GM12878 (cell line): ENCODE results near the gene C3orf70. TPM values are rescaled to one million over a fixed set of nuclear protein-coding genes. Genes with fewer than 3 reads are reported as not detected.

Source experiments
- ATAC-seq: fragments of 200-7000 bp; cut with Tn5 transposase; 3 replicates; pipeline ENCODE4 v1.9.1; 2020; ENCODE audit warnings: mild to moderate bottlenecking, moderate library complexity
- BruUV-seq: library from RNA; stranded (reverse); fragments of 400-500 nt; replicated peaks from 2 replicates; lab custom pipeline; 2021; lab: Mats Ljungman, UMichigan
- CTCF ChIA-PET: fragments of 300-600 bp; sonication (Branson Sonifier 250); formaldehyde crosslinking; extraction: SDS; loops from one replicate; lab custom pipeline; 2021; ENCODE audit warnings: inconsistent platforms; lab: Yijun Ruan, JAX
- POLR2A ChIA-PET: fragments of 350-600 bp; formaldehyde crosslinking; extraction: SDS; loops from one replicate; lab custom pipeline; 2021; ENCODE audit warnings: inconsistent platforms; lab: Charles Lee
- RAD21 ChIA-PET: fragments of 300-600 bp; sonication (Branson Sonifier 250); formaldehyde crosslinking; loops from one replicate; lab custom pipeline; 2023; ENCODE audit warnings: antibody characterized with exemption; ENCODE audit not compliant: unreplicated experiment; lab: Charles Lee
- SMC1A ChIA-PET: fragments of 300-600 bp; sonication (Branson Sonifier 250); formaldehyde crosslinking; loops from one replicate; lab custom pipeline; 2023; ENCODE audit not compliant: unreplicated experiment, uncharacterized antibody; lab: Charles Lee
- DNase-seq: peaks from one replicate; pipeline ENCODE4 v3.0.0-alpha.2; 2011; ENCODE audit warnings: low read depth, low spot score
- FAIRE-seq: peaks from 3 replicates; lab custom pipeline; 2011; peaks lifted over from hg19 to GRCh38; lab: Jason Lieb, UNC
- H2AFZ ChIP-seq: 2 replicates; pipeline ENCODE4 v1.6.0; 2011; ENCODE audit warnings: low read depth, low read length, control low read depth; ENCODE audit not compliant: control insufficient read depth
- H3K27ac ChIP-seq: 2 replicates; pipeline ENCODE4 v1.5.1; 2011; ENCODE audit warnings: control low read depth; ENCODE audit not compliant: control insufficient read depth, insufficient read depth
- H3K27me3 ChIP-seq, 2 experiments: replicated peaks in 1 of 2; 2 replicates each; pipeline versions ENCODE4 v1.6.0 to v1.6.1; 2011; ENCODE audit warnings: low read length in 1 of 2; ENCODE audit not compliant: control insufficient read depth in 2 of 2, insufficient read depth in 2 of 2
- H3K36me3 ChIP-seq, 2 experiments: 2 replicates each; pipeline ENCODE4 v1.5.1; 2011; ENCODE audit warnings: low read length in 1 of 2; ENCODE audit not compliant: control insufficient read depth in 2 of 2, insufficient read depth in 2 of 2
- H3K4me1 ChIP-seq: 2 replicates; pipeline ENCODE4 v1.6.1; 2011; ENCODE audit warnings: mild to moderate bottlenecking, low read length, moderate library complexity, mixed read lengths; ENCODE audit not compliant: control insufficient read depth, insufficient read depth
- H3K4me2 ChIP-seq: 2 replicates; pipeline ENCODE4 v1.6.0; 2011; ENCODE audit warnings: control low read depth; ENCODE audit not compliant: control insufficient read depth, insufficient read depth
- H3K4me3 ChIP-seq: fragments of 200-600 bp; sonication (generic); 2 replicates; pipeline ENCODE4 v1.5.1; 2016
- H3K79me2 ChIP-seq: 2 replicates; pipeline ENCODE4 v1.6.0; 2011; ENCODE audit warnings: low read length; ENCODE audit not compliant: control insufficient read depth, insufficient read depth
- H3K9ac ChIP-seq: 2 replicates; pipeline ENCODE4 v1.8.0; 2011; ENCODE audit warnings: low read length, control low read depth, mixed read lengths; ENCODE audit not compliant: control insufficient read depth, insufficient read depth
- H3K9me3 ChIP-seq: replicated peaks from 3 replicates; pipeline ENCODE4 v1.5.1; 2011; ENCODE audit warnings: mild to moderate bottlenecking, low read length; ENCODE audit not compliant: control insufficient read depth, insufficient read depth
- H4K20me1 ChIP-seq: 2 replicates; pipeline ENCODE4 v1.6.0; 2011; ENCODE audit not compliant: control insufficient read depth, insufficient read depth
- LARP7 ChIP-seq: fragments of 450-650 bp; IDR thresholded peaks from 2 replicates; pipeline ENCODE4 v1.6.1; 2017; ENCODE audit warnings: mild to moderate bottlenecking
- PAX8 ChIP-seq: fragments of 450-650 bp; IDR thresholded peaks from 2 replicates; pipeline ENCODE4 v1.6.1; 2017; ENCODE audit warnings: mild to moderate bottlenecking, moderate library complexity
- PBX3 ChIP-seq: IDR thresholded peaks from 2 replicates; pipeline ENCODE4 v1.6.1; 2011; ENCODE audit warnings: mild to moderate bottlenecking, low read depth, low read length, moderate library complexity; ENCODE audit not compliant: insufficient replicate concordance
- SP1 ChIP-seq: IDR thresholded peaks from one replicate; pipeline ENCODE4 v1.6.1; 2011; ENCODE audit warnings: low read depth, low read length
- USF1 ChIP-seq: IDR thresholded peaks from 2 replicates; pipeline ENCODE4 v1.6.1; 2011; ENCODE audit warnings: borderline replicate concordance, low read depth, mild to moderate bottlenecking, moderate library complexity, mixed read lengths, low read length; ENCODE audit not compliant: insufficient read depth; ENCODE audit errors: extremely low read length
- WGBS: methylation state at CpG from one replicate; pipeline ENCODE4 v1.1.6; 2016; ENCODE audit warnings: low lambda C conversion rate; ENCODE audit not compliant: insufficient replicate concordance, insufficient coverage; ENCODE audit errors: missing lambda C conversion rate; 5-methylcytosine and 5-hydroxymethylcytosine counted together
- in situ Hi-C: fragments of 300-500 bp; cut with MboI; formaldehyde crosslinking; loops from 9 replicates; pipeline ENCODE4 v1.14.3; 2018; ENCODE audit warnings: mixed read lengths
- intact Hi-C: fragments of 100-400 bp; cut with micrococcal nuclease; formaldehyde crosslinking; loops from one replicate; pipeline ENCODE4 v1.14.2; 2022; ENCODE audit not compliant: unreplicated experiment
- polyA plus RNA-seq, 11 experiments: library from polyadenylated mRNA; depleted of rRNA in 4 of 11; unstranded in 6 of 11; stranded (reverse) in 5 of 11; fragments of >200 nt; fragmentation: Nextera tagmentation in 4 of 11; fragmentation: Illumina TruSeq in 1 of 11; extraction: Ambion mirVana in 4 of 11; extraction: Trizol in 1 of 11; gene quantifications; 1 replicate in 1 of 11; 2 replicates in 10 of 11; pipeline versions ENCODE4 v1.2.1 to v1.2.3, GENCODE V29; 2011 to 2016; ENCODE audit warnings: inconsistent platforms in 2 of 11, missing spikeins in 2 of 11, low read depth in 1 of 11
- total RNA-seq, 4 experiments: library from RNA; depleted of rRNA in 3 of 4; stranded (reverse); fragments of >200 nt in 3 of 4; fragmentation: Illumina TruSeq in 1 of 4; extraction: Trizol in 1 of 4; gene quantifications; 2 replicates each; pipeline versions ENCODE4 v1.2.1 to v1.2.3, GENCODE V29; 2013 to 2021

The C3orf70 gene
- total and polyA plus RNA-seq, 10 of the 15 experiments (the other 5 are each of a cell fraction or from before 2014, with no cell fraction given) = 0.03 to 0.04 TPM; not detected in 8

- no peaks in the 10 kb centered on the region for H3K79me2 ChIP-seq
- intact Hi-C loops = no loop called here
- H3K4me2 ChIP-seq = no peak overlapping the region
- DNase-seq (no peak), FAIRE-seq (no peak), ATAC-seq (no peak)
- in situ Hi-C loops = no loop called here
- TF ChIP-seq LARP7 (no peak), SP1 (no peak), PAX8 (no peak), PBX3 (no peak), USF1 (no peak)
- ChIA-PET RAD21 (no interaction called here), POLR2A (no interaction called here), CTCF (no interaction called here), SMC1A (no interaction called here)
- H3K4me1 ChIP-seq = no peaks in the 10 kb centered on the region
- WGBS = 79% methylated on average over 7 of the region's 7 CpGs
- H3K4me3 ChIP-seq = no peak overlapping the region
- no peak overlapping the region for H2AFZ ChIP-seq
- H4K20me1 ChIP-seq = no peaks in the 10 kb centered on the region
- BruUV-seq = no TSS peak
- no peaks in the 10 kb centered on the region; the same call in 2 of the 3 replicates for H3K9me3 ChIP-seq
- H3K9ac ChIP-seq = no peak overlapping the region
- H3K27me3 ChIP-seq = no peaks in the 10 kb centered on the region
- H3K36me3 ChIP-seq = no peaks in the 10 kb centered on the region
- H3K27ac ChIP-seq = no peak overlapping the region
Observed at GRCh38 chr3:185042312-185043050, 110.4 kb downstream of the C3orf70 start.
